Measurements from ENCODE around the gene FAM8A1.

FAM8A1 gene

GRCh38 chr6:17653198-17653882, 53.2 kb downstream of the FAM8A1 start:
- Histone ChIP-seq H3F3A (ENCODE audit: insufficient read depth, low read length) (peaks cover 3% of the 10 kb centered on the region; the same call in 1 of the 2 replicates), H3K27ac (ENCODE audit: low read length) (no peak overlapping the region), H3K36me3 (replicated peaks; ENCODE audit: insufficient read depth, low read length) (peaks cover 10% of the 10 kb centered on the region; the same call in 1 of the 2 replicates), H2AFZ (ENCODE audit: low read length) (no peak overlapping the region), H3K4me3 (ENCODE audit: low read length) (no peak overlapping the region), H4K20me1 (ENCODE audit: insufficient read depth, low read length) (0 out of 2 replicates have a peak, but pooled peaks cover 3% of the 10 kb centered on the region), H3K79me2 (ENCODE audit: low read length) (peaks cover 74% of the 10 kb centered on the region), H3K4me2 (ENCODE audit: low read depth, low read length) (no peak overlapping the region), H3K4me1 (ENCODE audit: low read length) (no peaks in the 10 kb centered on the region), H3K27me3 (replicated peaks; ENCODE audit: insufficient read depth, low read length) (no peaks in the 10 kb centered on the region), H3K9me3 (replicated peaks; ENCODE audit: insufficient read depth, low read length) (no peaks in the 10 kb centered on the region), H3K9me2 (replicated peaks; ENCODE audit: insufficient read depth, low read length) (no peaks in the 10 kb centered on the region), H3K9ac (ENCODE audit: low read length) (no peak overlapping the region)
- TF ChIP-seq EZH2 (optimal IDR thresholded peaks at IDR 0.05; ENCODE audit: low read depth, low read length) = no peak
- no peak for DNase-seq

GRCh38 chr6:17656092-17656491, 56.0 kb downstream of the FAM8A1 start:
- Histone ChIP-seq H3K27me3 (replicated peaks; ENCODE audit: insufficient read depth, low read length) (no peaks in the 10 kb centered on the region), H3F3A (ENCODE audit: insufficient read depth, low read length) (no peaks in the 10 kb centered on the region; the same call in 1 of the 2 replicates)

GRCh38 chr6:17656644-17657043, 56.5 kb downstream of the FAM8A1 start:
- DNase-seq = no peak
- Histone ChIP-seq H3K9me2 (replicated peaks; ENCODE audit: insufficient read depth, low read length) (no peaks in the 10 kb centered on the region), H3K79me2 (ENCODE audit: low read length) (peaks cover 82% of the 10 kb centered on the region), H3K4me1 (ENCODE audit: low read length) (no peaks in the 10 kb centered on the region), H3K27ac (ENCODE audit: low read length) (no peak overlapping the region), H3F3A (ENCODE audit: insufficient read depth, low read length) (no peaks in the 10 kb centered on the region; the same call in 1 of the 2 replicates), H3K4me2 (ENCODE audit: low read depth, low read length) (no peak overlapping the region), H3K9me3 (replicated peaks; ENCODE audit: insufficient read depth, low read length) (no peaks in the 10 kb centered on the region), H3K36me3 (replicated peaks; ENCODE audit: insufficient read depth, low read length) (peaks cover 18% of the 10 kb centered on the region), H2AFZ (ENCODE audit: low read length) (no peak overlapping the region), H4K20me1 (ENCODE audit: insufficient read depth, low read length) (peaks cover under 1% of the 10 kb centered on the region; the same call in 1 of the 2 replicates), H3K4me3 (ENCODE audit: low read length) (no peak overlapping the region), H3K9ac (ENCODE audit: low read length) (no peak overlapping the region), H3K27me3 (replicated peaks; ENCODE audit: insufficient read depth, low read length) (no peaks in the 10 kb centered on the region)
- TF ChIP-seq CTCF (IDR thresholded peaks at IDR 0.05; ENCODE audit: low read length) (no peak), EZH2 (optimal IDR thresholded peaks at IDR 0.05; ENCODE audit: low read depth, low read length) (no peak), EZH2phosphoT487 (IDR thresholded peaks at IDR 0.05; ENCODE audit: low read length) (no peak)

More at GRCh38 chr6:17656092-17656491, 56.0 kb downstream of the FAM8A1 start:
- Histone ChIP-seq H3K27ac (ENCODE audit: low read length) (no peak overlapping the region), H3K79me2 (ENCODE audit: low read length) (peaks cover 77% of the 10 kb centered on the region), H3K4me1 (ENCODE audit: low read length) (no peaks in the 10 kb centered on the region), H4K20me1 (ENCODE audit: insufficient read depth, low read length) (peaks cover 3% of the 10 kb centered on the region; the same call in 1 of the 2 replicates), H3K9ac (ENCODE audit: low read length) (no peak overlapping the region), H3K4me2 (ENCODE audit: low read depth, low read length) (no peak overlapping the region), H3K36me3 (replicated peaks; ENCODE audit: insufficient read depth, low read length) (peaks cover 13% of the 10 kb centered on the region), H3K4me3 (ENCODE audit: low read length) (no peak overlapping the region), H3K9me3 (replicated peaks; ENCODE audit: insufficient read depth, low read length) (no peaks in the 10 kb centered on the region), H2AFZ (ENCODE audit: low read length) (no peak overlapping the region), H3K9me2 (replicated peaks; ENCODE audit: insufficient read depth, low read length) (no peaks in the 10 kb centered on the region)
- DNase-seq = no peak
- TF ChIP-seq EZH2phosphoT487 (IDR thresholded peaks at IDR 0.05; ENCODE audit: low read length) (no peak), EZH2 (optimal IDR thresholded peaks at IDR 0.05; ENCODE audit: low read depth, low read length) (no peak), CTCF (IDR thresholded peaks at IDR 0.05; ENCODE audit: low read length) (no peak)
